HG03139 (cell line): ENCODE measurements around the gene PLAAT5.
"Not testable (repeated sequence)": the region's sequence is repeated elsewhere in the genome, so short reads cannot be mapped to it uniquely, and the experiment has no call there.

Experiments
- ATAC-seq: cut with Tn5 transposase; IDR thresholded peaks from one replicate; pipeline ENCODE4 v1.9.1; 2021; ENCODE audit not compliant: unreplicated experiment

Gene PLAAT5, protein sequence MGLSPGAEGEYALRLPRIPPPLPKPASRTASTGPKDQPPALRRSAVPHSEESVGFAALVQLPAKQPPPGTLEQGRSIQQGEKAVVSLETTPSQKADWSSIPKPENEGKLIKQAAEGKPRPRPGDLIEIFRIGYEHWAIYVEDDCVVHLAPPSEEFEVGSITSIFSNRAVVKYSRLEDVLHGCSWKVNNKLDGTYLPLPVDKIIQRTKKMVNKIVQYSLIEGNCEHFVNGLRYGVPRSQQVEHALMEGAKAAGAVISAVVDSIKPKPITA

DNA sequence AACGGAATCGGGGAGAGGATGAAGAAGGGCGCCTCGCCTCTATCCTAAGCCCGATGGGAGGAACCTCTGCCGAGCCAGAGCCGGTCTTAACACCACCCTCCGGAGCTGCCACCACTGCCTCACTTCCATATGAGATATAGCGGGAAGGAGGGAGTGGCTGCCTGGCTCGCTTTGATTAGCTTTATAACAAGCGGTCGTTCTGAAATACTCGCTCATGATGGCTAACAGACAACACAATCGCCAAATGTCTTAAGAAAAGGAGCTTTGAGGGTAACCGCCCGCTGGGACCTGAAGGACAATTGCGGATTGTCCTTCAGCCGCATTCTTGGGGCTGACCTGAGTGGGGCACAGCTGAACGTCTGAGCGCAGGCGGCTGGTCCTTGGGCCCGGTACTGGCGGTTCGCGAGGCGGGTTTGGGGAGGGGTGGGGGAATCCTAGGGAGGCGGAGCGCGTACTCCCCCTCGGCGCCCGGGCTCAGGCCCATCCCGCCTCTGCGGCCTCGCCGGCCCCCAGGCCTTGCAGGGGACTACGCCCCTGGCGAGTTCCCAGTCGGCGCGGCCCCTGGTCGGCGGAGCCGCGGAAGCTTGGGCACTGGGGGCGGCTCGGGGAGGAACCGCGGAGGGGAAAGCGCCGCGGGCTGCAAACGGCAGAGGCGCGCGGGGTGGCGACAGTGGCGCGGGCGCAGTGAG is at the start of gene PLAAT5:
Gene PLAAT5, minus strand, starts transcription at position 617 of the 689 bp plus-strand sequence. Its CDS starts 133 bp downstream, at position 484.
- ATAC-seq = no peak

DNA sequence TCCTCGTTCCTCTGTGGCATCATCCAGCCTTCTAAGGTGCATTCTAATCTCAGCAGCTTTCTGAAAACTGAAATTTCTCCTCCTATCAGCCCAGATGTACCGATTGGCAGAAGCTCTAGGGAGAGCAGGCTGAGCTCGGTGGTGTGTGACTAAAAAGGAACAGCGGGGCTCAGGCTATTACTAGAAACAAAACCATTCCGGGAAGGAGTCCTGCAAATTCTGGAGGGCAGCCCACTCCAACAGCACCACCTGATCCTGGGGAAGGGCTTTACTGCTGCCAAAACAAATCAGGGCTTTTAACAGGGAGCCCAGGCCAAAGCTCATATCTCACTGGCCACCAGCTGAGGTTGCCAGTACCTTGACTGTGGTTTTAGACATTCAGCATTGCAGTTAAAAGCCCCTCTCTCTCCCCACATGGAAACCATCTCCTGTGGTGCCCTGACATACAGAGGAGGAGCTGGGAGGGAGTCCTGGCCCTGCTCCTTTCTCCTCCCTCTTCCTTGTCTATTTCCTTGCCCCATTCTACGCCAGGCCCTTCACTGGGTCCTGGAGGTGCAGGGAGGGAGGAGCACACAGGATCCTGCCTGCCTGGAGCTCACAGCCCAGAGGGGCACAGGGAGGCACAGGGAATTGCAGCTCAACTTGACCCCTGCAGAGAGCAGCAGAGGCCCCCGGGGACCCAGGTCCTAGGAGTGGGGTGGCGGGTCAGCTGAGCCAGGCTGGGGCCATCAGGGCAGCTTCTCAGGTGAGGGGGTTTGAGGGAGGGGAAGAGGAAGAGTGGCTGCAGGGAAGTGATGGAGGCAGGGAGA is 46.5 kb upstream of the PLAAT5 start:
- no peak for ATAC-seq

DNA sequence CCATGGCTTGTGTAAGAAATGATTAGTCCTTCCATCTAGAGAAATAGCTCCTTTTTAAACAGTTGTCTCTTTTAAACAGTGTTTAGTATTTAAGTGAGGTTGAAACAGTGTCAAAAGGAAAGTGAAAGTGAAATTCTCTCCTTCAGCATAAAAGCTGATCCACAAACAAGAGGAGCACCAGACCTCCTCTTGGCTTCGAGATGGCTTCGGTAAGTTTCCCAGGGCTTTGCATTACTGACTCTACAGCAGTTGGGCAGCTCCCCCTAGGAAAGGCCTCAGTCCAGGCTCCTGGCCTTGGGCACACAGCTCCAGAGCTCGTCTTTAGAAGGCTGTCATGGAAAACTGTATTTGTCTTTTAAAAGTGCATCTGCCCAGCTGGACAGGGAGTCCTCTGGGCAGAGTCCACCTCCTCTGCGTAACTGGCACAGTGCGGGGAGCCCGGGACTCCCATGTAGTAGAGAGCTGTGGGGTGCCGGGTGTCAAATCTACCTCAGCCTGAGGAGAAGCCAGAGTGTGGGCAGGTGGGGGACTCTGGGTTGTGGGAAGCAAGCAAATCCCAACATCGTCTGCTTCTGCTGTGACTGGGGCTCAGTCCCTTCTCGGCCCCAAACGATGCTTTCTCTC is 45.8 kb upstream of the PLAAT5 start, which contains the start of gene PLAAT4:
Gene PLAAT4, plus strand, starts transcription at position 140 of the 624 bp plus-strand sequence. Its CDS starts 61 bp downstream, at position 201.
- no peak for ATAC-seq

DNA sequence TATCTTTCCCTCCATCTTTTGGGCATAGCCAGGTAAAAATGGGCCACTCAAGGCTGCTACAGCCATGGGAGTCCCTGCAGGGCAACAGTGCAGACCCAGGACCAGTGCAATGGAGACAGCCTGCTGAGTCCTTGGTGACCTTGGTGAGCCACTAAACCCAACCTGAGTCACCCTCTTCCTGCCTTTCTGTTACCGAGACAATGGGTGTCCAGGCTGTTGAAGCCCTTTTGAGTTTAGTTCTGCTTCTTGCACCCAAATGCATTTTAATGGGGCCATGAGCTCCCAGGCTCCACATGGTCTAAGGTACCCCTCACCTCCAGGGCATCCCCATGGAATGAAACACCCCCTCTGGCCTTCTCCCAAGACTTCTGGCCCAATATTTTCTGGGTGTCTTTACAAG is 44.8 kb upstream of the PLAAT5 start:
- no peak for ATAC-seq

DNA sequence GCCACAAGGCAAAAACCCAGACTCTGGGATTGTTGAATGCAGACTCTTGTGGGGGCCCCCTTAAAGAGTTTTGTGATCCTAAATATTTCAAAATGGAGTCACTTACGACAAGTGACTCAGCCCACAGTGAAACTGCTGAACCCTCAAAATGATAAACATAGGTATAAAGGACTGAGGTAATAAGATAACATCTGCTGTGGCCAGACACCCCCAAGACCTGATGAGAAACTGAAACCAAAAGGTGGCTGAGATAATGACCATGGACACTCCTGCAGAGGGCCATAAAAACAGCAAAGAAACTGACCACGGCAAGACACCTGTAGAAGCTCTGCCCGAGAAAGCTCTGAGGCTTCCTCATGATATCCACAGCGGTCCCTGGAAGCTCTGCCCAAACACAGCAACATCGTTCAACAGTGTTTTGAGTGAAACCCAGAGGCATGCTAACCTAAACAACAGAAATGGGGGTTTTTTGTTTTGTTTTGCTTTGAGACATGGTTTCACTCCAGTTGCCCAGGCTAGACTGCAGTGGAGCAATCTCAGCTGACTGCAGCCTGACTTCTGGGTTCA is 44.0 kb upstream of the PLAAT5 start:
- ATAC-seq = no peak

DNA sequence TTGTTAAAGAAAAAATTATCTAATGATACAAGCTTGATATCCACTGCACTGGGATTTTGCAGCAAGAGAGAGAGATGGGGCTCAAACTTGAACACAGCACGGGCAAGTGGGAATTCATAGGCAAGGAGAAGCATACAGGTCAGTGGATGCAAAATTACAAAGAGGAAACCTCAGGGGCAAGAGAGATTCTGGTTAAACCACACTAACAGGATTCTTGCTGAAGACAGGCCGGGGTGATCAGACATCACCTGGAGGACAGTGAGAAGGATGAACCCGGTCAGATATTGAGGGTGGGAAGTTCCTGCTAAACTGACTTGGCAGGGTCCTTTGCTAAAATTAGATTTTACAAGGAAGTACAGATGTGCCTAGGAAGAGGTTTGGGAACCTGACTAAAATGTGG is 43.1 kb upstream of the PLAAT5 start:
- no peak for ATAC-seq

DNA sequence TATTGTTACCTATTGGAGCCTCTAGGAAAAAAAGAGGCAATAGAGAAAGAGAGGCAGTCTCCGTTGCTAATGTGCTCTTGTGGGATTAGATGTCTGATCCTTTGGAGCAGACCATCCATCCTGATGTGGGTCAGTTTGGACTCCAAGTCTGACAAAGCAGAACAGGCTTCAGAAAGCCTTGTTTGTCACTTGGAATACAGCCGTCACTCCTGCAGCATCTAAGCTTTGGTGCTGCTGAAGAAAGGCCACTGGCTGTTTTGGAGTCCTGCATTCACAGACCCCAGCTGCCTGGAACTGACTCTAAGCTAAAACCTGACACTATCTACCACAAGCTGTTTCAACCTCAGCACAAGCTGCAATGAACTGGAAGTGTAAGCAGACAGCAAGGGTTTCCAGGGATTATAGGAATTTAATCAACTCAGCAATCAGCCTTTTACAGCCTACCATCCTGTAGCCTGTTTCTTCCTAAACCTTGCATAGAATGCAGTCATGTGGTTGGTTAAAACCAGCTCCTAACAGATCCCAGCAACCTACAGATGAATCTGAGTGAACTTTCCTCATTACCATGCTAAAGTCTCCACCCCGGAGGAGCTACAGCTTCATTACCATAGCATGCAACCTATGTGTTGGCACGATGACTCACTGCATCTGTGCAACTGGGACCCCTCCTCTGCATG is 42.0 kb upstream of the PLAAT5 start:
- ATAC-seq = no peak

DNA sequence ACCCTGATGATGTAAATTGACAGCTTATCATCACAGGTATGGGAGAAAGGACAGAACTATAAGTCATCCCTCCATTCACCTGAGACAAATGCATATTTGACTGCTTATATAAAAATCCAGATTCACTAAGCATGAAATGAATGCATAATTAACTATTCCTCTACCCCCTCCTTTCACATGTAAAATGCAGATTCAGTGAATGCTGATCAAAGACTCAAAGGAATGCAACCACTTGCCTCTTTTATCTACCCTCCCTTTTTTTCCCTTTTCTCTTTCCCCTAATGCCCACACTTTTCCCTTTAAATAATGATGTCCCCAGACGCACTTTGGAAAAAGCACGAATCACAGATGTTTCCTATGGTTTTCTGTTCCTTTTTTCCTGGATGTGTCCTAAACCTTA is 41.1 kb upstream of the PLAAT5 start:
- ATAC-seq = no peak

DNA sequence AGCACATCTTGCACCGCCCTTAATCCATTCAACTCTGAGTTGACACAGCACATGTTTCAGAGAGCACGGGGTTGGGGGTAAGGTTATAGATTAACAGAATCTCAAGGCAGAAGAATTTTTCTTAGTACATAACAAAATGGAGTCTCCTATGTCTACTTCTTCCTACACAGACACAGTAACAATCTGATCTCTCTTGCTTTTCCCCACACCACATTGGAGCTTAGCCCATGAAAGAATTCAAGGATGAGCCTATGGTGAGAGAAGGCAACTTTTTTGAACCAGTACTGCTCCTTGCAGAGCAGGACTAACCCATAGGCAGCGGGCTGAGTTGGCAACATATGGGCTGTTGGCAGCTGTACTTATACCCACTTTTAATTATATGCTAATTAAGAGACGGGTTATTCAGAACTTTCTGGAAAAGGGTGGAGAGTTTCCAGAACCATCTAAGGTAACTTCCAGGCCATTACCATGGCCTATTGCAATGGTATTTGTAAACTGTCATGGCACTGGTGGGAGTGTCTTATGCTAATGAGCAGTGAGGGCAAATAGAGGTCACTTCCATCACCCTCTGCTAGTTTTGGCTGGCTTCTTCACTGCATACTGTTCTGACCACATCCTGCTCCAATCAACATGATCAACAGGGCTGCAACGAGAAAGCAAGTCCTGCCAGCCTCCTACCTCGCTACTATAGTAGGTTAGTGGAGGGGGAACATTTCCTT is 40.3 kb upstream of the PLAAT5 start:
- peak; percentile 83 for ATAC-seq

DNA sequence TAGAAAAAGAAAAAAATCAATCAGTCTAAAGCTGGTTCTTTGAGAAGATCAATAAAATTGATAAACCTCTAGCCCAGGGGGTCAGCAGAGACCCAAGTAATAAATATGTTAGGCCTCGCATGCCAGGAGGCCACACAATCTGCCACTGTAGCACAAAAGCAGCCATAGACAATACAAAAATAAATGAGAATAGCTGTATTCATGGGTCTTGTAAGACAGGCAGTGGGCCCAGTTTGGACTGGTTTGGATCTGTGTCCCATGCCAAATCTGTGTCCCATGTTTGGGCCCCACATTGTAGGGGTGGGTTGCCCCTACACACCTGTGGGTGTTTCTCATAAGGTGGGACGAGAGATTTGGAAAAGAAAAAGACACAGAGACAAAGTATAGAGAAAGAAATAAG is 39.1 kb upstream of the PLAAT5 start:
- ATAC-seq = no peak

DNA sequence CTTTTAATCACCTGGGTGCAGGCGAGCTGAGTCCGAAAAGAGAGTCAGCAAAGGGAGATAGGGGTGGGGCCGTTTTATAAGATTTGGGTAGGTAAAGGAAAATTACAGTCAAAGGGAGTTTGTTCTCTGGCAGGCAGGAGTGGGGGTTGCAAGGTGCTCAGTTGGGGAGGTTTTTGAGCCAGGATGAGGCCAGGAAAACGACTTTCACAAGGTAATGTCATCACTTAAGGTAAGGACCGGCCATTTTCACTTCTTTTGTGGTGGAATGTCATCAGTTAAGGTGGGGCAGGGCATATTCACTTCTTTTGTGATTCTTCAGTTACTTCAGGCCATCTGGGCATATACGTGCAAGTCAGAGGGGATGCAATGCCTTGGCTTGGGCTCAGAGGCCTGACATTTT is 38.4 kb upstream of the PLAAT5 start:
- not testable (repeated sequence) for ATAC-seq

DNA sequence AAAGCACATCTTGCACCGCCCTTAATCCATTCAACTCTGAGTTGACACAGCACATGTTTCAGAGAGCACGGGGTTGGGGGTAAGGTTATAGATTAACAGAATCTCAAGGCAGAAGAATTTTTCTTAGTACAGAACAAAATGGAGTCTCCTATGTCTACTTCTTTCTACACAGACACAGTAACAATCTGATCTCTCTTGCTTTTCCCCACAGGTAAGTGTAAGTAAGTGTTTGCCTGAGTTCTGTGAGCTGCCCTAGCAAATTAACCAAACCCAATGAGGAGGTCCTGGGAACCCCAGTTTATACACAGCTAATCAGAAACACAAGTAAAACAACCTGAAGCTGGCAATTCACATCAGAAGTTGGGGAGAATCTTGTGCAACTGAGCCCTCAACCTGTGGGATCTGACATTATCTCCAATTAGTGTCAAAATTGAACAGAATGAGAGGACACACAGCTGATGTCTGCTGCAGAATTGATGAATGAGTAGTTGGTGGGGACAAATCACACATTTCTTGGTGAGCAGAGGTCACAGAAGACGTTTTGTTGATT is 37.8 kb upstream of the PLAAT5 start:
- ATAC-seq = not testable (repeated sequence)

DNA sequence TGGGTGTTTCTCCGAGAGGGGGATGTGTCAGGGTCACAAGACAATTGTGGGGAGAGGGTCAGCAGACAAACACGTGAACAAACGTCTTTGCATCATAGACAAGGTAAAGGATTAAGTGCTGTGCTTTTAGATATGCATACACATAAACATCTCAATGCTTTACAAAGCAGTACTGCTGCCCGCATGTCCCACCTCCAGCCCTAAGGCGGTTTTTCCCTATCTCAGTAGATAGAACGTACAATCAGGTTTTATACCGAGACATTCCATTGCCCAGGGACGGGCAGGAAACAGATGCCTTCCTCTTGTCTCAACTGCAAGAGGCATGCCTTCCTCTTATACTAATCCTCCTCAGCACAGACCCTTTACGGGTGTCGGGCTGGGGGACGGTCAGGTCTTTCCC is 37.2 kb upstream of the PLAAT5 start:
- not testable (repeated sequence) for ATAC-seq

DNA sequence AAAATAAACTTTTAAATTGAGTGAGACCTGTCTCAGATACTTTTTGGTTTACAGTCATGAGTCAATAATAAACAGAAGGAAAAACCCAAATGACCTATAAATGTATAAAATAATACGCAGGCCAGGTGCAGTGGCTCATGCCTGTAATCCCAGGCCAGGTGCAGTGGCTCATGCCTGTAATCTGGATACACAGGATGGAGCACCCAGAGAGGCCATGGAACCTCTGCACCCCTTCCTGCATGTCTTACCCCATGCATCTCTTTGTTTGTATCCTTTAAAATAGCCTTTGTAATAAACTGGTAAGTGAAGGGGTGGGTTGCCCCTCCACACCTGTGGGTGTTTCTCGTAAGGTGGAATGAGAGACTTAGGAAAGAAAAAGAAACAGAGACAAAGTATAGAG is 36.7 kb upstream of the PLAAT5 start:
- ATAC-seq = no peak

DNA sequence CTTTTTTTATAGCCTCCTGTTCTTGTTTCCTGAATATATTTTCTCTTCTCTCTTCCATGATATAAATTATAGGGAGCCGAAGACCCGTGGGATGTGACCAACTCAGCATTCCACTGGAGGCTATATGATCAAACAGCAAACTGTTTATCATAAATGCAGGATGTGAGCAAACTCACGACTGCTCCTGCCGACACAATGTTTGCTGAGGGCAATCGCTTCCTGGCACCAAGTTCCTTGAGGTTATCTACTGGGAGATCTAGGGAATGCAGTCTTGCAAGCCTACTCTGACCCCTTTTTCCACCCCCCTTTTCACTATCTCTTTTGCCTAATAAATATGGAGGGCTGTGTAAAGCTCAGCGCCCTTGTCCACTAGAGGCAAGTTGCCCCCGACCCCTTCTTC is 32.2 kb upstream of the PLAAT5 start:
- ATAC-seq = no peak

DNA sequence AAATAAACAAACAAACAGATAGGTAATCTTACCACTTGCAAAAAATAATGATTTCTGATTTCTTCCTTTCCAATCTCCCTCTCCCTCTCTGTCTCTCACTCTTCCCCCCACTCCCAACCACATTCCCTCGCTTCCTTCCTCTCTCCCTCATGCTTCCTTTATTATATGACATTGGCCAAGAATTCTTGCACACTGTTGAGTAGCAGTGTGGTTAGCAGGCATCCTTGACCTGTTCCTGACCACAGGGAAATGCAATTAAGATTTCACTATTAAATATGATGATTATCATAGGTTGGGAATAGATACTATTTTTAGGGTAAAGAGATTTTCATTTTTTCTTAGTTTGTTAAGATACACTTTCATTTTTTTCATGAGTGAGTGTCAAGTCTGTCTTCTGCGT is 30.9 kb upstream of the PLAAT5 start:
- ATAC-seq = no peak

DNA sequence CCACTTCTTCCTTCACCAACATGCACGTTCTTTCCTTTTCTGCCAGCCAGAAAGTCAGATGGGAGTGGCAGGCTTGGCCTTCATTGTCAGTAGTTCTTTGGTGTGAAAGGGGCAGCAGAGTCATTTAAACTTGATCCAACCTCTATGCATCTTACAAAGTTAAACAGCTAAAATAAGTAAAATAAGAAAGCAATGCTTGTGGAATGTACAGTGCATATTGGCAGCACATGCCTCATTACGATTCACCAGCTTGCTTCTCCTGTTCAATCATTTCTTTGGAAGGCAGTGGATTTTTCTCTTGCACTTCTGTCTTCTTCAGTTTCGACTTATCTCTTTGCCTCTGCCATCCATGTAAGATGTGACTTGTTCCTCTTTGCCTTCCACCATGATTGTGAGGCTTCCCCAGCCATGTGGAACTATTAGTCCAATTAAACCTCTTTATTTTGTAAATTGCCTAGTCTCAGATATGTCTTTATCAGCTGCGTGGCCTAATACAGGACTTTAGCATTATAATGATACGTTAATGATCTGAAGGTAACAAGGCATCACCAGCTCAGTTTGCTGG is 29.7 kb upstream of the PLAAT5 start:
- ATAC-seq = no peak

DNA sequence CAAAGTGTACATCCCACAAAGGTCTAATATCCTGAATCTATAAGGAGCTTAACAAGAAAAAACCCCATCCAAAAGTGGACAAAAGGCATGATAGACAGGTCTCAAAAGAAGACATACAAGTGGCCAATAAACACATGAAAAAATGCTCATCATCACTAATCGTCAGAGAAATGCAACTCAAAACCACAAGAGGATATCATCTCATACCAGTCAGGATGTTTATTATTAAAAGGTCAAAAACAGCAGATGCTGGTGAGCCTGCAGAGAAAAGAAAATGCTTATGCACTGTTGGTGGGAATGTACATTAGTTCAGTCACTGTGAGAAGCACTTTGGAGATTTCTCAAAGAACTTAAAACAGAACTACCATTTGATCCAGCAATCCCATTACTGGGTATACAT is 27.6 kb upstream of the PLAAT5 start:
- ATAC-seq = no peak

DNA sequence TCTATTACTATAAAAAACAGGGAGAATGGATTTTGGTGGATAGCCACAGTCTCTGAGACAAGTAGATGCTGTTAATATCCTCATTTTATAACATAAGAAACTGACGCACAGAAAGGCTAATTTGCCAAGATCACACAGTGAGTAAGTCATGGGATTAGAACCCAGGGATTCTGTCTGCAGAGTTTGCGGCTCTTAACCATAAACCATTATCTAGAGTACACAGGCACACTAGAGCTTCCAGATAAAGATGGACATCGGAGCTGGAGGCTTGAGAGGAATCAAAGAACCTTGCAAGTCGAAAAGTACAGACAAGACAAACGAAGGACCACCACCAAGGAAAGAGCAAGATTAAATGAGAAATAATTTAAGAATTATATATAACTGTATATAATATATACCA is 26.2 kb upstream of the PLAAT5 start:
- ATAC-seq = no peak
